ENCODE data around the gene GATA5.
A peak's percentile ranks its signal among the peaks of the same experiment; 100 is the strongest.

The GATA5 gene

DNA sequence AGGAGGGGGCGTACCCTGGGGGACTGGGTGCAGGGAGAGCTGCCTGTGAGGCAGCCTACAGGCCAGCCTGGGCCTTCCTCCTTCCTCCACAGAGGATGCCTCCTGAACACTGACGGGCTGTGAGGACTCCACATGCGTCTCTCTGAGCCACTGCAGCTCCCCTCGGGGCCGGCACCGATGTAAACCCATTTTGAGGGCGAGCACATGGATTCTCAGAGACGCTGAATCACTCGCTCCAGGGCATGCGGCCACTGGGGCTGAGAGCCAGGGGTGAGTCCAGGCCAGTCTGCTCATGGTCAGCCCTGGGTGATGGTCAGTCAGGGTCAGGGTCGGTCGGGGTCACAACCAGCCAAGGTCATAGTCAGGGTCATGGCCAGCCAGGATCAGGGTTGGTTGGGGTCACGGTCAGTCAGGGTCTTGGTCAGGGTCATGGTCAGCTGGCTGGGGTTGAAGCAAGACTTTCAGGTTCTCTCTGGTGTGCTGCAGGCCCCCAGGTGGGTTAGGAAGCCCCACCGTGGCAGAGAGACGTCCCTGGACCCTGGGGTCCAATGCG lies 33.7 kb downstream of the GATA5 start:
- Histone ChIP-seq H4K91ac (ENCODE audit: low read depth, low read length, poor library complexity) (no peak overlapping the region), H3K4me1 (ENCODE audit: control insufficient read depth in 2 of 2, insufficient read depth in 1 of 2, low read depth in 1 of 2, low read length in 2 of 2) (no peaks in the 10 kb centered on the region), H3K4me3 (ENCODE audit: low read length in 2 of 2) (no peak overlapping the region), H2AK5ac (ENCODE audit: low read depth, low read length) (peak overlapping the region; percentile 75), H3K79me1 (ENCODE audit: low read depth, low read length) (no peaks in the 10 kb centered on the region), H2BK5ac (ENCODE audit: low read length) (no peak overlapping the region), H3K27me3 (ENCODE audit: control insufficient read depth in 3 of 3, insufficient read depth in 3 of 3, low read depth in 1 of 3, low read length in 3 of 3) (peaks cover 0 to 55% (median 0%) of the 10 kb centered on the region in 3 experiments), H2AFZ (ENCODE audit: low read length) (no peak overlapping the region), H3K4me2 (ENCODE audit: insufficient read depth, low read length, poor library complexity, severe bottlenecking) (no peak overlapping the region), H2BK12ac (ENCODE audit: low read length) (no peak overlapping the region), H4K8ac (ENCODE audit: low read depth, low read length) (no peak overlapping the region), H3K9me3 (replicated peaks in 1 of 2; ENCODE audit: control insufficient read depth in 2 of 2, insufficient read depth in 1 of 2, low read depth in 1 of 2, low read length in 2 of 2) (peaks cover 0 to 2% of the 10 kb centered on the region in 2 donors), H3K18ac (ENCODE audit: low read length) (peak overlapping the region; percentile 11), H3K23ac (ENCODE audit: low read depth, low read length, poor library complexity) (peak overlapping the region; percentile 65), H3K14ac (ENCODE audit: low read length) (peak overlapping the region; percentile 56), H3K36me3 (replicated peaks in 1 of 2; ENCODE audit: control insufficient read depth in 2 of 2, insufficient read depth in 2 of 2, low read length in 2 of 2) (no peaks in the 10 kb centered on the region), H3K9ac (ENCODE audit: low read depth, low read length, poor library complexity) (no peak overlapping the region), H3K27ac (replicated peaks; ENCODE audit: low read length) (no peak overlapping the region), H2BK120ac (ENCODE audit: low read depth, low read length) (peak overlapping the region; percentile 61), H2BK15ac (ENCODE audit: low read length) (no peak overlapping the region), H3K4ac (ENCODE audit: low read length) (no peak overlapping the region)
- no CpG with 5 or more reads among the region's 16 CpGs for WGBS, 2 donors (ENCODE audit: extremely low coverage in 2 of 2, insufficient read length in 2 of 2, insufficient replicate concordance in 1 of 2)
- DNase-seq (ENCODE audit: low spot score), result no peak

DNA sequence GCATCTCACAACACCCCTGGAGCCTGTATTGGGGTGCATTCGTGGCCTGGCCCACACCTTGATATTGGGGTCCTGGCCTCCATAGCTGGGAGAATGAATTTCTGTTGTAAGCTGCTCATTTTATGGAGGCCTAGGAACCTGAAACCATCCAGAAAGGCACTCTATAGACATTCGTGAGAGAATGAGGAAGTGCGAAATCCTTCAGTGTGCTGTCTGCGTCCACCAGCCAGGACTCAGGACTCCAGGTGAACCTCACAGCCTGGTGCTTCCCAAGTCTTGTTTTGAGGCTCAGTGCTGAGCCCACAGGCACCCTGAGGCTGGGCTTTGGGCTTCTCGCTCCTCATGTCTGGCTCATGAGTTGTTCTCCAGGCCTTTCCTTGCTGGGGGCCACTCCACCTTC lies 36.6 kb downstream of the GATA5 start:
- Histone ChIP-seq H3K27ac (replicated peaks; ENCODE audit: low read length) (no peak overlapping the region), H3K36me3 (replicated peaks in 1 of 2; ENCODE audit: control insufficient read depth in 2 of 2, insufficient read depth in 2 of 2, low read length in 2 of 2) (no peaks in the 10 kb centered on the region), H2AK5ac (ENCODE audit: low read depth, low read length) (peak overlapping the region; percentile 69), H3K9me3 (replicated peaks in 1 of 2; ENCODE audit: control insufficient read depth in 2 of 2, insufficient read depth in 1 of 2, low read depth in 1 of 2, low read length in 2 of 2) (peaks cover 0 to 2% of the 10 kb centered on the region in 2 donors), H4K91ac (ENCODE audit: low read depth, low read length, poor library complexity) (no peak overlapping the region), H2BK5ac (ENCODE audit: low read length) (no peak overlapping the region), H3K27me3 (ENCODE audit: control insufficient read depth in 3 of 3, insufficient read depth in 3 of 3, low read depth in 1 of 3, low read length in 3 of 3) (peaks cover 0 to 74% (median 2%) of the 10 kb centered on the region in 3 experiments), H2AFZ (ENCODE audit: low read length) (no peak overlapping the region), H2BK15ac (ENCODE audit: low read length) (no peak overlapping the region), H3K4ac (ENCODE audit: low read length) (no peak overlapping the region), H3K14ac (ENCODE audit: low read length) (no peak overlapping the region), H3K4me1 (ENCODE audit: control insufficient read depth in 2 of 2, insufficient read depth in 1 of 2, low read depth in 1 of 2, low read length in 2 of 2) (no peaks in the 10 kb centered on the region), H3K9ac (ENCODE audit: low read depth, low read length, poor library complexity) (no peak overlapping the region), H3K23ac (ENCODE audit: low read depth, low read length, poor library complexity) (peak overlapping the region; percentile 61), H2BK12ac (ENCODE audit: low read length) (no peak overlapping the region), H3K4me3 (ENCODE audit: low read length in 2 of 2) (no peak overlapping the region), H2BK120ac (ENCODE audit: low read depth, low read length) (no peak overlapping the region), H4K8ac (ENCODE audit: low read depth, low read length) (no peak overlapping the region), H3K18ac (ENCODE audit: low read length) (no peak overlapping the region), H3K4me2 (ENCODE audit: insufficient read depth, low read length, poor library complexity, severe bottlenecking) (no peak overlapping the region), H3K79me1 (ENCODE audit: low read depth, low read length) (no peaks in the 10 kb centered on the region)
- DNase-seq (ENCODE audit: low spot score), result no peak
- no CpG with 5 or more reads among the region's 5 CpGs for WGBS, 2 donors (ENCODE audit: extremely low coverage in 2 of 2, insufficient read length in 2 of 2, insufficient replicate concordance in 1 of 2)

GRCh38 chr20:62437927-62438326 lies 37.9 kb downstream of the GATA5 start:
- Histone ChIP-seq H3K23ac (ENCODE audit: low read depth, low read length, poor library complexity) (peak overlapping the region; percentile 47), H3K14ac (ENCODE audit: low read length) (peak overlapping the region; percentile 63), H2BK5ac (ENCODE audit: low read length) (no peak overlapping the region), H3K9me3 (replicated peaks in 1 of 2; ENCODE audit: control insufficient read depth in 2 of 2, insufficient read depth in 1 of 2, low read depth in 1 of 2, low read length in 2 of 2) (peaks cover 0 to 2% of the 10 kb centered on the region in 2 donors), H2BK15ac (ENCODE audit: low read length) (no peak overlapping the region), H4K8ac (ENCODE audit: low read depth, low read length) (peak overlapping the region; percentile 6), H3K4me3 (ENCODE audit: low read length in 2 of 2) (no peak overlapping the region), H2AFZ (ENCODE audit: low read length) (no peak overlapping the region), H2BK12ac (ENCODE audit: low read length) (no peak overlapping the region), H3K27me3 (ENCODE audit: control insufficient read depth in 3 of 3, insufficient read depth in 3 of 3, low read depth in 1 of 3, low read length in 3 of 3) (peaks cover 0 to 83% (median 2%) of the 10 kb centered on the region in 3 experiments), H3K79me1 (ENCODE audit: low read depth, low read length) (no peaks in the 10 kb centered on the region), H3K27ac (replicated peaks; ENCODE audit: low read length) (no peak overlapping the region), H3K36me3 (replicated peaks in 1 of 2; ENCODE audit: control insufficient read depth in 2 of 2, insufficient read depth in 2 of 2, low read length in 2 of 2) (no peaks in the 10 kb centered on the region), H3K9ac (ENCODE audit: low read depth, low read length, poor library complexity) (no peak overlapping the region), H3K4ac (ENCODE audit: low read length) (no peak overlapping the region), H3K18ac (ENCODE audit: low read length) (peak overlapping the region; percentile 66), H3K4me2 (ENCODE audit: insufficient read depth, low read length, poor library complexity, severe bottlenecking) (no peak overlapping the region), H3K4me1 (ENCODE audit: control insufficient read depth in 2 of 2, insufficient read depth in 1 of 2, low read depth in 1 of 2, low read length in 2 of 2) (no peaks in the 10 kb centered on the region), H2BK120ac (ENCODE audit: low read depth, low read length) (no peak overlapping the region), H4K91ac (ENCODE audit: low read depth, low read length, poor library complexity) (no peak overlapping the region), H2AK5ac (ENCODE audit: low read depth, low read length) (peak overlapping the region; percentile 65)
- DNase-seq (ENCODE audit: low spot score), result no peak
- WGBS, 2 donors (ENCODE audit: extremely low coverage in 2 of 2, insufficient read length in 2 of 2, insufficient replicate concordance in 1 of 2), result no CpG with 5 or more reads among the region's 24 CpGs

DNA sequence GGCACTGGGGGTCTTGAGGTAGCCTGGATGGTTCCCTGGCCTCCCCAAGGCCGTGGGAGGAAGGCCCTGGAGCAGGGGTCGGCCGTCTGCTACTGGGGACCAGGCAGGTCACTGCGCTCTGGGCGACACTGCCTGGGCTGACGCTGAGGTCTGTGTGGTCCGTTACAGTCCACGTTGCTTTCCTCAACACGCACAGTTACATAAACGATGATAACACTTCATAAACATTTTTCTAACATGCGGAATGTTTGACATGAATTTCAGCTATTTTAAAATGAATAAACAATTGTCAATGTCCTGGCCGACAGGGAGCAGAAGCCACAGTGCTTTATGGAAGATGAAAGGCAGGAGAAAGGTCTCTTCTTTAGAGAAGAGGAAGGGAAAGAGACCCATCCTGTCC lies 38.3 kb downstream of the GATA5 start:
- H2BK12ac ChIP-seq (ENCODE audit: low read length), result no peak overlapping the region
- H3K27ac ChIP-seq (replicated peaks; ENCODE audit: low read length), result no peak overlapping the region
- no peak overlapping the region for H3K4ac ChIP-seq (ENCODE audit: low read length)
- no peak overlapping the region for H2BK5ac ChIP-seq (ENCODE audit: low read length)
- no peak overlapping the region for H3K9ac ChIP-seq (ENCODE audit: low read depth, low read length, poor library complexity)
- H2BK120ac ChIP-seq (ENCODE audit: low read depth, low read length), result no peak overlapping the region
- no peak overlapping the region for H3K23ac ChIP-seq (ENCODE audit: low read depth, low read length, poor library complexity)
- peaks cover 0 to 85% (median 2%) of the 10 kb centered on the region in 3 experiments for H3K27me3 ChIP-seq (ENCODE audit: control insufficient read depth in 3 of 3, insufficient read depth in 3 of 3, low read depth in 1 of 3, low read length in 3 of 3)
- no peak overlapping the region for H3K14ac ChIP-seq (ENCODE audit: low read length)
- no peak for DNase-seq (ENCODE audit: low spot score)
- no peak overlapping the region for H2AK5ac ChIP-seq (ENCODE audit: low read depth, low read length)
- H3K18ac ChIP-seq (ENCODE audit: low read length), result no peak overlapping the region
- H2BK15ac ChIP-seq (ENCODE audit: low read length), result peak overlapping the region; percentile 31
- no peak overlapping the region for H4K91ac ChIP-seq (ENCODE audit: low read depth, low read length, poor library complexity)
- no peak overlapping the region for H3K4me2 ChIP-seq (ENCODE audit: insufficient read depth, low read length, poor library complexity, severe bottlenecking)
- no peak overlapping the region for H3K4me3 ChIP-seq (ENCODE audit: low read length in 2 of 2)
- WGBS, 2 donors (ENCODE audit: extremely low coverage in 2 of 2, insufficient read length in 2 of 2, insufficient replicate concordance in 1 of 2), result no CpG with 5 or more reads among the region's 12 CpGs
- H4K8ac ChIP-seq (ENCODE audit: low read depth, low read length), result no peak overlapping the region
- H3K4me1 ChIP-seq (ENCODE audit: control insufficient read depth in 2 of 2, insufficient read depth in 1 of 2, low read depth in 1 of 2, low read length in 2 of 2), result no peaks in the 10 kb centered on the region
- peaks cover 0 to 2% of the 10 kb centered on the region in 2 donors for H3K9me3 ChIP-seq (replicated peaks in 1 of 2; ENCODE audit: control insufficient read depth in 2 of 2, insufficient read depth in 1 of 2, low read depth in 1 of 2, low read length in 2 of 2)
- H3K79me1 ChIP-seq (ENCODE audit: low read depth, low read length), result no peaks in the 10 kb centered on the region
- no peaks in the 10 kb centered on the region for H3K36me3 ChIP-seq (replicated peaks in 1 of 2; ENCODE audit: control insufficient read depth in 2 of 2, insufficient read depth in 2 of 2, low read length in 2 of 2)
- no peak overlapping the region for H2AFZ ChIP-seq (ENCODE audit: low read length)
